ENCODE data around the gene CCDC50.

CCDC50 gene

DNA sequence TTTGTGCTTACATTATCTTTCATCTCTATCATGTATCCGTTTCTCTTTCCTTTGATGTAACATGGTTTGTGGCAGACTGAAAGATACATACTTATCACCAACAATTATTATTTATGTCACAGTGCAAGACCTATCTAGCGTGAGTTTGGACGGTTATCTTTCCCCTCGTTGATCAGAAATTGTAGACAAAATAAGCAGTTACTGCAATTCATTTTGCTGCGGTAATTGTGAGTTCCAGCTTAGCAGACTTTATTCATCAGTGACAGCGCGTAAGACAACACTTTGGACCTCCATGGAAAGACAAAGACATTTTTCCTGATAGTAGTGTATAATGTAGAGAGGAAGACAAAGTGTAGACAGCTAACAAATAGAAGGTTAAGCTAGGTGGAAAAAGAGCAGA, 52.1 kb downstream of the CCDC50 start:
- no peak for DNase-seq

- no peak for DNase-seq
Observed at GRCh38 chr3:191382661-191383060, 53.5 kb downstream of the CCDC50 start.

DNA sequence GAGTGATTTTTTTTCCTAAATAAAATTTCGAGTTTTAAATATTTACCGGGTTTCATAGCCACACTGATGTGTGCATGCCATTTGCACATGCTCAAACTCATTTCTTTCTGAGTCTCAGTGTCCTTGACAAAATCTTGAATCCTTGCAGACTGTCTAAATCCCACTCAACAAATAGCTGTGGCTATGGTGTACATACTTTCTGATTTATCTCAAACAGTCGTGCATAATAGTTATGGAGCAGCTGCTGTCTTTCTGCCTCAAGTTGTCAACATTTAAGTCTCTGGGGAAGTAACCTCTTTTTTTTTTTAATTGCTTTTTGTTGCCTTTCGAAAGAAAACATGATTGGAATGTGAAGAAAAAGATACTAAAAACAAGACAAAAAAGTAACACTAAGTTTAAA, 53.9 kb downstream of the CCDC50 start:
- DNase-seq, result no peak

- DNase-seq, result no peak
Observed at GRCh38 chr3:191385101-191385500, 55.9 kb downstream of the CCDC50 start.

GRCh38 chr3:191387441-191388077, 58.4 kb downstream of the CCDC50 start:
- DNase-seq, result no peak

DNA sequence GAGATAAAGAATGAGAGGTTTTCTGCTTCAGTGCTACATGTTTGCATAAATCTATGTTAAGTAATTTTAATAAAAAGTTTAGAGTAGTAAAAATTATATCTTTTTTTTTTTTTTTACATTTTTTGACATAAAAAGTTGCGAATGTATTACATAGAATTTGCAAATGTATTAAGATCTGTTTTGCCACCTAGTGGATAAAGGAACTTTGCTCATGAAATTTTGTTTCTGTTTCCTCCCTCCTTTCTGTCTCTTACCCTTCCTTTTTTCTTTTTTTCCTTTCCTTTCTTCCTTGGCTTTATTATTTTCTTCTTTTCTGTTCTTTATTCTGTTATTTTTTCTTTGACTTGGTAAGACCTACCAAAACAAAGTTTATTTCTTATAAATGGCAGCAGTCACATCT, 59.6 kb downstream of the CCDC50 start:
- DNase-seq, result no peak

GRCh38 chr3:191390580-191390979, 61.4 kb downstream of the CCDC50 start:
- no peak for DNase-seq

- DNase-seq, result no peak
Observed at GRCh38 chr3:191391861-191392808, 62.9 kb downstream of the CCDC50 start.

DNA sequence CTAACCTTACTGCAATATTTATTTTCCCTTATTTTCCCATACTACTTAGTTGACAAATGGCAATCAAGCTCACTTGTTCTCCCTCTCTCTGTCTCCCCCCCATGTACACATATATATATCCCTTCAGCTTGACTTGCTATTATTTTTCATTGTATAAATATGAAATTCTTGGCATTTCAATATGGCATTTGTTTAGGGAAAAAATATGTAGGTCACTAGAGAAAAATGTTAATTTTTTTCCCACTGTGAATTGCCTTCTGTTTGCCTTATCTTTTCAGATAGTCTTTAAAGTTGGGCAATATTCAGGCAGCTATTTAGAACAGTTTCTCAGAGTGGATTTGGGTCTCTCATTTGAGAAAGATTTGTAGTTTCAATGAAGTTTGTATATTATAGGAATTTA, 64.0 kb downstream of the CCDC50 start:
- no peak for DNase-seq

DNA sequence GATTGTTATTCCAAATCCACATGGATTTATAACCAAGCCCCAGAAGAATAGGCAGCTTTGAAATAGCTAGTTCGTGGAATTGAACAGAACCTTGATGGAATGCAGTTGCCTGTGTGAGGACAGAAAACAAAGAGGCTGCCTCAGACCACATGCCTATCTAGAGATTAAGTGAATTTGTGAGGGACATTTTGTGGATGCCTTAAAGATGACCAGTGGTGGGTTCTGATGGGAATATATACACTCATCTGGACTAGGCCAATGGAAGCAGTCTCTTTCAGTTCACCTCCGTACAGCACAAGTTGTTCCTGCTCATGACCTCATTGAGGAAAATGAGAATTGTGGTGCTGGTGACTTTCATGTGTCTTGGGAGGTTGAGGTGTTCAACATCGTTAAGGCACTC, 68.6 kb downstream of the CCDC50 start:
- DNase-seq, result no peak

- no peak for DNase-seq
Observed at GRCh38 chr3:191398607-191399006, 69.4 kb downstream of the CCDC50 start.

- no peak for DNase-seq
Observed at GRCh38 chr3:191399918-191400317, 70.7 kb downstream of the CCDC50 start.

- DNase-seq, result no peak
Observed at GRCh38 chr3:191401775-191402357, 72.7 kb downstream of the CCDC50 start.

- no peak for DNase-seq
Observed at GRCh38 chr3:191409791-191410359, 80.7 kb downstream of the CCDC50 start.

DNA sequence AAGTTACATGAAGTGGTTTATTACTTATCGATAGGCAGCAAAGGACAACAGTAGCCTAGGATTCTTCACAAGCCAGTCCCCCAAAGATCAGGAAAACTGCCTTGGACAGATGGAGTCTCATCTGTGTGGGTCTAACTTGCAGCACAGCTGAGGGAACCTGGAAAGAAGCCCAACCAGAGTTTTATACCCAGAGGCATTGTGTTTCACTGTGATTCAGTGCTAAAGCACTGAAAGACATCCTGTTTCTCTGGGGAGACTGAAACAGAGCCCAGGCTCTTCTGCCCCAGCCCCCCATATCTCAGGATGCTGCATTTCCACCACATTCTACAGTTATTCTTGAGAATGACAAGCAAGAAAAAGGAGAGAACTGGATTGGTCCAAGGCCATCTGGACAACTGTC, 83.6 kb downstream of the CCDC50 start:
- DNase-seq, result no peak

DNA sequence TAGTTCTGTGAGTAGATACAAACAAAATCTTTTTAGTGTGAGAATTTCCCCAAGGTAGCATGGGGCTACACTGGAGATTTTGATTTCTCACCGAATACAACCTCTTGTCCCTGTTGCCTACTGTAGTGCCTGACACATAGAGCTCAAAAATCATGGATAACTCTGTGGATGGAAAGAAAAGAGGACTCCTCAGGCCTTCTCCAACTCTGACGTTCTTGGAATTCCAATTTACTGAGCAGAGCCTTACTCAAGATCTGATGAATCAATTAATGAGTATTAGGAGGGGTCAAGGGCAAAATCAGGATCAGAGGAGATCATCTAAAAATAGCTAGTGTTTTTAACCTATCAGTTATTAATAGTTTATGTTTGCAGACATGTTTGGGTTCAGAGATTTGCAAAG, 85.1 kb downstream of the CCDC50 start:
- no peak for DNase-seq

GRCh38 chr3:191414732-191415131, 85.5 kb downstream of the CCDC50 start:
- no peak for DNase-seq

DNA sequence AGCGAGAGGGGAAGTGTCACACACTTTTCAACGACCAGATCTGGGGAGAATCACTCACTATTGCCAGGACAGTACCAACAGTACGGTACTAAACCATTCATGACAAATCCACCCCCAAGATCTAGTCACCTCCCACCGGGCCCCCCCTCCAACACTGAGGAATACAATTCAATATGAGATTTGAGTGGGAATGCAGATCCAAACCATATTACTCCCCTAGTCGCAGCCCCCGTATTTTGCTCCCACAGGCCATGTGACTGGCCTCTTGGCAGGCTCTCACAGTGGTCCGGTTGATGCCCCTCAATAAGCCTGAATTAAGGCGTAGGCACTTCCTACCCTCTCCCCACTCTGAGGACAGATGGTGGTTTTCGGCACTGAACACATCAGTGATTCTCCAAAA, 86.4 kb downstream of the CCDC50 start:
- no peak for DNase-seq

- no peak for DNase-seq
Observed at GRCh38 chr3:191417457-191417729, 88.2 kb downstream of the CCDC50 start.

- no peak for DNase-seq
Observed at GRCh38 chr3:191420771-191421170, 91.6 kb downstream of the CCDC50 start.

DNA sequence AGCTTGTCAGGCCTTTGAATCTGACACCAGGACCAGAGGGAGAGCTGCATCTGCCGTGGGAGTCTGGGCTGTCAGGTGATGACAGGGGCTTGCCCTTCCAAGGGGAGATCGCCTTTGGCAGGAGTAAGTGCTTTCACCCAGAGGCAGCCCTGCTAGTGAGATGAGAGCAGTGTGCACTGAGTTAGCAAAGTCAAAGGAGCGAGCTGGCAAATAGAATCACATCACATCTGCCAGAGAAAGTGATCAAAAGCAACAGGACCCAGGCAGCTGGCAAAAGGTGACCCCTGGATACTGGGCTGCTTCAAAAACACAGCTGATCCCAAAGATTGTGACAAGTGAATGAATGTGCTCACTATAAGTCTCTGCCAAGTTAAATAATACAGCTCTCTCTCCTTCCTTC, 95.7 kb downstream of the CCDC50 start:
- no peak for DNase-seq

GRCh38 chr3:191425322-191425734, 96.1 kb downstream of the CCDC50 start:
- DNase-seq, result no peak

DNA sequence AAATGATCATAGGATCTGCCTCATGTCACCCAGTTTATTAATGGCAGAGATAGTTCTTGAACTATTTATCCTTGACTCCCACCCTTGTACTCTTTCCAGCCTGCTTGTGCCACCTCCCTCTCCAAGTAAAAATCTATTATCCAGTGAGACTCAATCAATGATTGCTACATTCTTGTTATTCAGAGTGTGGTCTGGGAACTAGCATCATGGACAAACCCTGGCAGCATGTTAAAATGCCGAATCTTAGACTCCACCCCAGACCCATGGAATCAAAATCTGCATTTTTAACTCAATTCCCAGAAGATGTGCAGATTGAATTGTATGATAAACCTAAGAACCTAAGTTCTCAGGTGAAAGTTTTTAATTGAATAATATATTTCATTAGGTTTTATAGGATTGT, 97.1 kb downstream of the CCDC50 start:
- DNase-seq, result no peak

DNA sequence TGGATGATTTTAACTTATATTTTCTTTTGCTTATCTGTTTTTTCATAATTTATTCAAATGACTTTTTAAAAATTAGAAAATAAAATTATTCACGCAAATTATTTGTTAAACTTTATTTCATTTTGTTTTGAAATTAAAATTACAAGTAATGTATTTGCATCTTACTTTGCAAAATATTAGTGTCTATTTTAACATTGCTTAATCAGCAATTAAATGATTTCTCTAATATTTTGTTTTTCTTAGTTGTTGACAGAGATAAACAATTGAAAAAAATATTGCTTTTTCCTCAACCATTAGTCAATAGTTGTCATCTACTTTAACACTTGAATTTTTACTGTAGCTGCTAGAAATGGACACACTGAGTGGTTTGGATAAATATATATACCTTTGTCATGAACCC, 99.0 kb downstream of the CCDC50 start:
- no peak for DNase-seq

Data from NCI-H1436 treated with DMSO at 0.1 percent for 48 hours (cell line).